SKM-1 (cell line): ENCODE results near the gene PRKAG2.

Source experiments
- DNase-seq: peaks from one replicate; lab custom pipeline; 2025; ENCODE audit not compliant: unreplicated experiment; lab: John Stamatoyannopoulos, UW

Gene PRKAG2

DNA sequence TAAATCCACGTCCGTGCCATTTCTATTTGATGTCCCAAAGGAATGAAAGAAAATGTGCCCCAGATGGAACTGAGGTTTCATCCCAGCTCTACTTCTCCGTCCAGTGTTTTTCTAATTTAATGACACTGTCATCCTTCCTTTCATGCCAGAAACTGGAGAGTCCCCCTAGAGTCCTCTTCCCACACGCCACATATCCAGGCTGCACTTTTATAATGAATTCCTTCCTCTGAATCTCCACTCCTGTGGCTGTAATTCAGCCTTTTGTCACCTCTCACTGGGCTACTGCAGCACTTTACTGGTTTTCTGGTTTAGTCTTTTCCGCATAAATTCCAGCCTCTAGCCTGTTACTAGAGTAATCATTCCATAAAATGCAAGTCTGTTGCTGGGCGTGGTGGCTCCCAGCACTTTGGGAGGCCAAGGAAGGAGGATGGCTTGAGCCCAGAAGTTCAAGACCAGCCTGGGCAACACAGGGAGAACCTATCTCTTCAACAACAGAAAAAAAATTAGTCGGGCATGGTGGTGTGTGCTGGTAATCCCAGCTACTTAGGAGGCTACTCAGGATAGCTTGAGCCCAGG, 214.6 kb downstream of the PRKAG2 start:
- DNase-seq: no peak

DNA sequence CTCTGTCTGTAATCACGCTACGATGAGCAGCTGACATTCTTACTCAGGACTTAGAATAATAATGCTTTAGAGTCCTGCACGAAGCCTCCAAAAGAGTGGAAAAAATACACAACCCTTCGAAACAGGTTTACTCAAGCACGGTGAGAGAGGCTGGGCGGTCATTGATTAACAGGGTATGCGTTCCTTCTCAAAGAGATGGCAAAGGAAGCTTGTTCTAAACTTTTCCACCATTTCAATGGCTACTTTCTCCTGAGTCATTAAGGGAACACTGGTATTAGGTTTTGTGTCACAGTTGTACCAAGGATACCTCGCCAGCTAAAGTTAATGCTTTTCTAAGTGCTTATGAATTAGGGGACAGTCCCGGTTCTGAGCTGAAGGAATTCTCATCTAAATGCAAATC, 215.3 kb downstream of the PRKAG2 start:
- no peak for DNase-seq

DNA sequence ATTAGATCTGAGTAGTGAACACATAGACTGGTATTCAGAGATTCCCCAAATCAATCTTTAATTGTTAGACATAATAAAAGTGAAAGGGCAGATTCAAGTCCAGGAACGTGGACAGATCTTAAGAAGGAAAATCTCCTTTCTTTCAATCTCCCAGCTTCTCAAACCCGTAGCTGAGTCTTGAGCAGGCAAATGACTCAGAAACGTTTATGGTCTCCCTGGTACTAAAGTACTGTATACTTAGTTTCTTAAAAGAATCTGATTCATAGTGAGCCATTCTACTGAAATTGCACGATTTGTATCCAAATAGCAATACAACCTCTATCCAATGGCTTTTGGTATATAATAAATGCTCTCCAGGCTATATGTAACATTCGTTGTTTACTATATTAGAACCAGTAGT, 216.8 kb downstream of the PRKAG2 start:
- DNase-seq: no peak

DNA sequence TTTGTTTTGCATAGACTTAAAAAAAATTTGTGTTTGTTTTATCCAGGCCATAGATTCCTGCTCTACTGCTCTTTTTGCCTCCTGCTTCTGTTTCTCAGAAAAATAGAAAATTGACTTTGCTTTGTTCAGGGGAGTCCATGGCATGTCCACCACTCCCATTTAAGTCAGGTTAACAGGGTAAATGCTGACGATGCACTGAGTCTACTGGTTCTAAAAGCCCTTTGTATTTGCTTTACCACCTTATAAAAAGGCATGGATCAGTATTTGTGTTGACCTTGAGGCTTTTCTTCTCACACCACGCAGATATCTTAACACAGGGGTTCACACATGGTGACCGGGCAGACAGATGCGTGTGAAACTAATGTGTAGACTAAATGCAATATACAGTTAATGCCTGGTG, 217.7 kb downstream of the PRKAG2 start:
- DNase-seq: no peak

DNA sequence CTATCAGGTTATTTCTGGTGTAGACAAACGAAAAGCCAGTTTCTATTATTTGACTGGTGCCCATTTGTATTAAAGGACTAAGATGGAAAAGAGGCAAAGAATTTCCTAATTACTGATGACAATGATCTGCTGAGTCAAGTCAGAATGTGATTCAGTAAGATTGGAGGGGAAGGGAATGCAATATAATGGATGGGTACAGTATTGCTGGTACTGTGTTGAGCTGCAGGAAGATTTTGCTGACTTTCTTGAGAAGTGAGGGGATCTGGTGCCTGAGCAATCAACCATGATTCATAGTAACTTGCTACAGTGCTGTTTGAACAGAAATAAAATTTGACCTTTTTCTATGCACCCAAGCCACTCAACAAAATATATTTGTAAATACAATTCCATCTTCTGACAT, 218.1 kb downstream of the PRKAG2 start:
- DNase-seq: no peak

DNA sequence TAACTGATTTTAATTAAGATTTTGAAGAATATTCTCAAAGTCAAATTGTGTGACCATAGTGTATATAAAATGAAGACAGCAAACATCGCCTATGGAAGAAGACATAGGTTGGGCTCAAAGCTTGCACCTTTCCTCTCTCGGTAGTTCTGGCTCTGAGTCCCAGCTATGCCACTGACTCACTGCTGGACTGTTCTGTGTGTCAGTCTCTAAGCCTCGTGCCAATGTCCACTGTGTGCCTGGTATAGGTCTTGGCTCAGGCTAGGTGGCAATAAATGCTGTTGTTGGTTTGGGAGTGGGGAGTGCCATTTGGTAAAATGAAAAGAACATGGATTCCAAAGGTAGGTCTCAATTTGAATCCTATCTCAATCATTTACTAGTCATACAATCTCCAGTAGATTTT, 219.7 kb downstream of the PRKAG2 start:
- no peak for DNase-seq

DNA sequence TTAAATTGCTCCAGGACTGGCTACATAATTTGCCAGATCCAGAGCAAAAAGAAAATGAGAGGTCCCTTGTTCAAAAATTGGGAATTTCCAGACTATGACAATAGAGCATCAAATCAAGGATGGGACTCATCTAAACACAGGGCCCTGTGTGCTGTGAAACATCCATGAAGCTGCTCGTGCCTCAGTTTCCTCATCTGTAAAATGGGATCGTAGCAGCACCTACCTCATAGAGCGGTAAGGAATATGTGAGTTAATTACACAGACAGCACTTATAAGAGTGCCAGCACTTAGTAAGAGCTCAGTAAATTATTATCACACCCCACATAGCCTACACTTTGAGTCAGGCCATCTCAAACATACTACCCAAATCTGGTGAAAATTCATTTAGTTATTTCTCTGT, 221.4 kb downstream of the PRKAG2 start:
- no peak for DNase-seq

DNA sequence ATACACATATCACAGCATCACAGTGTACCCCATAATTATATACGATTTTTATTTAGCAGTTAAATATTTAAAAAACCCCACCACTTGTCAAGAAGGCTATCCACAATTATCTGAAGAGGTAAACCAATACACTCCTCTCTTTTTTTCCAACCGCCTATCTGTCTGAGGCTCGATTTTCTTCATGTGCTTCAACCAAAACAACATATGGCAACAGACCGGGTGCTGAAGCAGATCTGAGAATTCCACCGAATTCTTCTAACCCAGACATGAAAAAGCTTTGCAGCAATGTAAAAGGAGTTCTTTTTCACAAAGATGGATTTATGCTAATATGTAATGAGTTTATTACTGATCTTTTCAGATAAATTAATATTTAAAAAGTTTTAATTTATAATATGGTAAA, 224.8 kb downstream of the PRKAG2 start:
- DNase-seq: no peak

DNA sequence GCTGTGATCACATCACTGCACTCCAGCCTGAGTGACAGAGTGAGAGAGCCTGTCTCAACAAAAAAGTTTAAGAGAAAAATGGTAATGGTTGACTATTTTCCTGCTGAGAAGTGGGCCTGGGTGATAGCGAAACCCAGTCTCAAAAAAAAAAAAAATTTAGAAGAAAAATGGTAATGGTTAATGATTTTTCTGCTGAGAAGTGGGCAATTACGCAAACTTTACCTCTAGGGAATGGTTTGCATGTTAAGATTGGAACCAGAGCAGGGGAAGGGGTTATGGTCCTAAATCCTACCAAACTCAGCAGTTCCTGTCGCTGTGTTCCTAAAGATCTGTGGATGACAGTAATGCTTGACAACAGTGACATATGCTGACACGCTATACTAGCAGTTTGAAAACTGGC, 226.8 kb downstream of the PRKAG2 start:
- DNase-seq: no peak

DNA sequence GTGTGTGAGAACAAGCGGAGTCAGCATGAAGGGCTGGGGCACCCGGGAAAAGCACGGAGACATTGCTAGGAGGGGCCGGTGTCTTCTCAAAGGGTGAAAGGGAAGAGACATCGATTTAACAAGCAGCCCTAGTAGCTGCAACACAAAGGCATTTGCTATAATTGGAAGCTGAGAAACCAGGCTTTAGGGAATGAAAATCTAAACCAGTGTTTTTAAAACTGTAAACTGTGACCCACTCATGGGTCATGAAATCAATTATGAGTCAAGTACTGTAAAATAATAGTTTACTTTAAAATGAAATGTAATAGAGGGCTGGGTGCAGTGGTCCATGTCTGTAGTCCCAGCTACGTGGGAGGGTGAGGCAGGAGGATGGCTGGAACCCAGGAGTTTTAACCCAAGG, 228.5 kb downstream of the PRKAG2 start:
- DNase-seq: no peak

DNA sequence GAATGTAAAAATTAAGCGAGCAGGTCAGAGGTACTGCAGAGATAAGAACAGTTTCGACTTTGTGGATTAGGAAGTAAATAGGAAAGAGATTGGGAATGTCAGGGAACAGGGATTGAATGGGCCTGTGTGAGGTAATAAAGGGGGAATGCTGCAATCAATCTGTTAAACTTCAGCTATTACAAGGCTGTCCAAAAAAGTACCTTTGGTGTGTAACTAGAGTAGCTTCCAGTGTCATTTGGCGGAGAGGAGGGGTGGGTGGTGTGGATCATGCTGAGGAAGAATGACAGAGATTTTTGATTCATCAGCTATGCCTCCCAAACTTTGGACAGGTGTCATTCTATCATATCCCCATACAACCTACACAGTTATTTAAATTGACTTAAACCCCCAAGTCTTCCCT, 229.0 kb downstream of the PRKAG2 start:
- DNase-seq: no peak

DNA sequence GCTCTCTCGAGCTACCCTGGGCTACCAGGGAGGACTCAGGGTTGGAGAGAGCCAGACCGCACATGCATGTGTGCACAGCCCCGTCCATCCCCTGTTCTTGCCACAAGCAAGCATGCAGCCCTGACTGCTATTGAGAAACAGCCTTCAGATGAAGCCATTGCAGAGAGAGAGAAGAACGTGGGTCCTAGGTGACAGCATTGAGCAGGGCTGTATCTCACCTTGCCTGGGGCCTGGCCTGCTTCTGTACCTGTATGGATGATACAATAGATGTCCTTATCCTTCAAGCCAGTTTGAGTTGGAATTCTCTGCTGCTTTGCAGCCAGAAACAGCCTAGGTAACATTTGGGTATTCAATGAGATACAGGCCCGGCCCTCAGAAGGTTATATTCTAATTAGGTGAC, 229.9 kb downstream of the PRKAG2 start:
- DNase-seq: no peak

DNA sequence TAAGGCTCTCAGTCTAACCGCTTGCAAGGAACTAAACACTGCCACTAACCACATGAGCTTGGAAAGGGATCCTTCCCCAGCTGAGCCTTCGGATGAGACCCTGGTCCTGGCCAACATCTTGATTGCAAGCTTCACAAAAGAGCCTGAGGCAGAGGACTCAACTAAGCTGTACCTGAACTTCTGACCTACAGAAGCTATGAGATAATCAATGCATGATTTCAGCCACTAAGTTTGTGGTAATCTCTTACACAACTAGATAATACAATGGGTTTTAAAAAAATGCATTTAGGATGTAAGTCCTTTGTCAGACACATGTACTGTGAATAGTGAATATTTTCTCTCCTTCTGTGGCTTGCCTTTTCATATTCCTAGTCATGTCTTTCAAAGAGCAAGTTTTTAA, 231.6 kb downstream of the PRKAG2 start:
- DNase-seq: no peak

DNA sequence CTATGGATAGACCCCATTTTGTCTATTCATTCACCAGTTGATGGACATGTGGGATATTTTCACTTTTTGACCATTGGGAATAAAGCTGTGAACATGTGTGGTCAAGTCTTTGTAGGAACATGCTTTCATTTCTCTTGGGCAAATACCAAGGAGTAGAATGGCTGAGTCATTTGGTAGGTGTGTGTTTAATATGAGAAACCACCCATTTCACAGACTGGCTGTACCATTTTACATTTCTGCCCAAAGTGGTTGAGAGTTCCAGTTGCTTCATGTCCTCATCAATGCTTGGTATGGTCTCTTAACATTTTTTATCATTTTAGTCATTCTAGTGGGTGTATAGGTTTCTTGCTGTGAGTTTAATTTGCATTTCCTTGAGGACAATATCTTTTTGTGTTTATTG, 232.4 kb downstream of the PRKAG2 start:
- no peak for DNase-seq

DNA sequence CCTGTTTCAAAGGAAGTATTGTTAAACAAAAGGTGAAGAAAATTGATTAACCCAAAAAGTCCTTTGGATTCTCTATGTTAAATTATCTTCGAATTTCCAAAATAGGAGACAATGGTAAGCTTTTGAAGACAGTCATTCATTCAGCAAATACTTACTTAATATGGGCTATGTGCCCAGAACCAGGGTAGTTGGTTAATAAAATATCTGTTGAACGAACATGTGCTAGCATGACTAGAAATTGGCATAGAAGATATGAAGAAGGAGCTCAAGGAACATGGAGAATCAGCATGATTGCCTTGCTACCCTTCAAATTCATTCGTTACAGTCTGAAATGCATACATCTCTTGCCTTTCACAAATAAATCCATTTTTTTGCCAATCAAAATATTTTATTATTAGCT, 234.2 kb downstream of the PRKAG2 start:
- no peak for DNase-seq

DNA sequence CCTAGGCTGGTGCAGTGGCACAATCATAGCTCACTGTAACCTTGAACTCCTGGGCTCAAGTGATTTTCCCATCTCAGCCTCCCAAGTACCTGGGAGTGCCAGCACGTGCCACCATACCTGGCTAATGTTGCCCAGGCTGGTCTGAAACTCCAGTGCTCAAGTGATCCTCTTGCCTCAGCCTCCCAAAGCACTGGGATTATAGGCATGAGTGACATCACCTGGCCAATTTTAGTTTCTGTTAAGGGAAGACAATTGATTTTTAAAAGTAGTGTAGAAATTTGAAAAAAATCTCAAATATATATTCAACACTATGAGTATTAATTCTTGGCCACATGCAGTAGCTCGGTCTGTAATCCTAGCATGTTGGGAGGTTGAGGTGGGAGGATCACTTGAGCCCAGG, 235.3 kb downstream of the PRKAG2 start:
- DNase-seq: no peak

DNA sequence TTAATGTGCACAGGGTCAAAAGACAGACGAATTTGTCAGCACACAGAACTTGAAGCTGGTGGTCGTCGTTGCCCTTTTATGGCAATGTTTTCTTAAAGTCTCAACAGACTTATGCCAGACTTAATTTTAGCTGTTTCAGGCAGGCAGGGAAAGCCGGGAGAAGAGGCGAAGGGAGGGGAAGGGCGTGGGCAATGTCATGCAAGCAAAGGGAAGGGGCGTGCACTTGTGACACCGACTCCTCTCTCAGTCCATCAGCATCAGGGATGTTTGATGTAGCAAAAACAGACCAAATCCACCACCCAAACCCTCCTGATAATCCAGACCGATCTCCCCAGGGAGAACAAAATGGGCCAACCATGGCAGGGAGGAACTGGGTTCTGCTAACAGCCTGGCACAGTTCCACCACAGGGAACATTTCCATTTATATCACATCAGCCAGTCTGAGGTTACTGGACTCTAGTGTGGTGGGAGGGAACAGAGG, 239.1 kb downstream of the PRKAG2 start:
- no peak for DNase-seq

DNA sequence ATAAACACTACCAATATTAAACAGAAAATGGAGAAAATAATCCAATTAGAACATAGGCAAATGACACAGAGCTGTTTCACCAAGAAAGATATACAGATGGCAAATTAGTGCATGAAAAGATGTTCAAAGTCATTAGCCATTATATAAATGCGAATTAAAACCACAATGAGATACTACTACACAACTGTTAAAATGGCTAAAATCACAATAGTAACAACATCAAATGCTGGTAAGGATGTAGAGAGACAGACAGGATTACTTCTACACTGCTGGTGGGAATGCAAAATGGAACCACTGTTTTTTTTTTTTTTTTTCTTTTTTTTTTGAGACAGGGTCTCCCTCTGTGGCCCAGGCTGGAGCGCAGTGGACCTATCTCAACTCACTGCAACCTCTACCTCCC, 242.3 kb downstream of the PRKAG2 start:
- DNase-seq: no peak

DNA sequence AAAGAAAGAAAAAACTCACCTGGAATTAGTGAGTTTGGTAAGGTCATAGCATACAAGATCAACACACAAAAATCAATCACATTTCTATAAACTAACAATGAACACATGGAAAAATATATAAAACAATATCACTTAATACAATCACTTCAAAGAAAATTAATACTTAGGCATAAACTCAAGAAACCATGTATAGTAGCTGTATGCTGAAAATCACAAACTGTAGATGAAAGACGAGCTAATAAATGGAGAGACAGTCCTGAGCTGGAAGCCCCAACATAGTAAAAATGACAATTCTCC, 243.5 kb downstream of the PRKAG2 start:
- no peak for DNase-seq

DNA sequence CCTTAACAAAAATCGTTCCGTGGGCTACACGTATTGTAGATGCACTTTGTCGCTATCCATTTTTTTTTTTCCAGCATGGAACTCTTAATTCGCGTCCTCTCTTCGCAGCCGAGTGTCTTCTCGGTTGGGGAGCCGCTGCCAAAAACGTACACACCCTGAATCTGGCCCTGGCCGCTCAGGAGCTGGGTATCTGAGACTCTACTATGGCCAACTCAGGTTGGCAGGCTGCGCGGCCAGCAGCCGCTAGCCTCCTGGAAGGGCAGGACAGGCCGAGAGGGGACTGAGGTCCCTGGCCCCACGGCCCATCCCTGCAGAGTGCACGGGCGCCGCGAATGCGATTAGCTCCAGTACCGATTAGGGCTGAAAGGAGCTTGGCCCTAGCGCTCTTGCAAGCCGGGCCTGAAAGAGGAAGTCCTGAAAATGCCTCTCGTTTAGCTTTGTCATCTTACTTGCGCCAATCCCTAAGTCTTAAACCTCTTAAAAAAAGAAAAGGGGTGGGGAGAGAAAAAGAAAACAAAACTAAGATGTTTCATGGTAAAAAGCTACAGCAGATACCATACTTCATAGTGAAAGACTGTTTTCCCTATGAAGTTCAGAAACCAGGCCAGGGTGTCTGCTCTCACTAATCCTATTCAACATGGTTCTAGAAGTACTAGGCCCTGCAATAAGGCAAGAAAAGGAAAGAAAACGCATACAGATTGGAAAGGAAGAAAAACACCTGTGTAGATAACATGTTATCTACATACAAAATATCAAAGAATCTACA, 244.0 kb downstream of the PRKAG2 start:
- peak; percentile 49 for DNase-seq

DNA sequence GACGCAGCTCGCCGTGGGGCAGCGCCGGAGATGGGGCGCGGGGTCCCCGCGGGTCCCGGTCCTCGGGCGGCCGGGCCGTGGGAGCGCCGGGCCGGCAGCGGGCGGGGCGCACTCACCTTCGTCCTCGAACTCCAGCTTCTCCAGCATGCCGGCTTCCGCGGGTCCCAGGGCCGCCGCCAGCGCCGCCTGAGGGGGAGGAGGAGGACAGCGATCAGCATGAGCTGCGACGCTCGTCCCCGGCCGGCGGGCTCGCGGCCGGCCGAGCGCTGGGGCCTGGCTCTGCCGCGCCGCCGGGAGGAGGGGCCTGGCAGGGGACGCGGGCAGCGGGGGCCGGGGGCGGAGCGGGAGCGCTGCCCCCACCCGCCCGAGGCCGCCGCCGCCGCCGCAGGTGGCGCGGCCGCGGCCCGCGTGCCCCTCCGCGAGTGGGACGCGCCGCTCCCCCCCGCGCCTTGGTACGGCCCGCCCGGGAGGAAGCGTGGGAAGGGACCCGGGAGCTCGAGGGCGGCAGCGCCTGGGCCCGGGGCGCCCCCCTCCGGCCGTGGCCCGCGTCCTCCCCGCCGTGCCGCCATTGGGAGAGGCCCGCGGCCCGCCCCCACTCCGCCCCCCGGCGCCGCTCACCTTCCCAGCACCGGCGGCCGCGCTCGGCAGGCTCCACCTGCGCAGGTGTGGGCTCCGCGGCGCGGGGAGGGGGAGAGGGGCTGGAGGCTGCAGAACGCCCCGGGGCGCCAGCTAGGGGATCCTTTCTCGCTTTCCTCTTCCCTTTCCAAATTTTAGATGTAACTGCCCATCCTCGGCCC, 244.8 kb downstream of the PRKAG2 start:
- DNase-seq: peak; percentile 26

DNA sequence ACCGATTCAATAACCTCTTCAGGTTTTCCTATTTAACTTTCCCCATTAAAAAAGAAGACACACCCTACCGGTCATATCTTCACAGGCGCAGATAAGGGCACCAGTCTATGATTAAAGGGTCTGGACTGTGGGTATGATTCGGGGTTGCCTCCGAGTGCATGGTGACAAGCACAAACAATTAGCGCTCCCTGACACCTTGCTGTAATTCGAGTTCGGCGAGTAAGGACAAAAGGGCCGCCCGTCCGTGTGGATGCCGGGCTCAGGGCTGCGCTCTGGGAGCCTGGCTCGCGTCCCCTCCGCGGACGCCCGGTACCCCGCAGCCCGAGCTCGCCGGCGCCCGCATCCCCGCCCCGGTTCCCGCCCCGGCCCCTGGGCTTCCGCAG, 245.4 kb downstream of the PRKAG2 start:
- DNase-seq: no peak
